ENCODE results near the gene JAG1.

The JAG1 gene

GRCh38 chr20:10699489-10699888, 25.7 kb upstream of the JAG1 start:
- no peak for DNase-seq

- DNase-seq: no peak
Measured at GRCh38 chr20:10696650-10697049, 22.9 kb upstream of the JAG1 start.

GRCh38 chr20:10689385-10689784, 15.6 kb upstream of the JAG1 start:
- DNase-seq: no peak

- no peak for DNase-seq
Measured at GRCh38 chr20:10687895-10688294, 14.1 kb upstream of the JAG1 start.

GRCh38 chr20:10686356-10687133, 12.7 kb upstream of the JAG1 start:
- no peak for DNase-seq

- DNase-seq: no peak
Measured at GRCh38 chr20:10683537-10683936, 9.7 kb upstream of the JAG1 start.

- DNase-seq: no peak
Measured at GRCh38 chr20:10682939-10683338, 9.1 kb upstream of the JAG1 start.

GRCh38 chr20:10681494-10681893, 7.7 kb upstream of the JAG1 start:
- DNase-seq: no peak

GRCh38 chr20:10680571-10680970, 6.8 kb upstream of the JAG1 start:
- no peak for DNase-seq

GRCh38 chr20:10679269-10679668, 5.5 kb upstream of the JAG1 start:
- no peak for DNase-seq

- DNase-seq: no peak
Measured at GRCh38 chr20:10676518-10676917, 2.7 kb upstream of the JAG1 start.

- no peak for DNase-seq
Measured at GRCh38 chr20:10675450-10675848, 1.6 kb upstream of the JAG1 start.

- DNase-seq: no peak
Measured at GRCh38 chr20:10674684-10675449, 1.1 kb upstream of the JAG1 start.

GRCh38 chr20:10673176-10673841, 490 bp downstream of the JAG1 start:
- no peak for DNase-seq

- DNase-seq: no peak
Measured at GRCh38 chr20:10672624-10673127, 1.1 kb downstream of the JAG1 start.

- no peak for DNase-seq
Measured at GRCh38 chr20:10671919-10672623, 1.7 kb downstream of the JAG1 start.

- no peak for DNase-seq
Measured at GRCh38 chr20:10671221-10671918, 2.4 kb downstream of the JAG1 start.

- DNase-seq: no peak
Measured at GRCh38 chr20:10670501-10671220, 3.1 kb downstream of the JAG1 start.

- DNase-seq: no peak
Measured at GRCh38 chr20:10669843-10670446, 3.9 kb downstream of the JAG1 start.

GRCh38 chr20:10668677-10669368, 5.0 kb downstream of the JAG1 start:
- no peak for DNase-seq

Data from NCI-H2171 (cell line).